ENCODE results near the gene ERP29. TPM values are rescaled to one million over a fixed set of nuclear protein-coding genes. Genes with fewer than 3 reads are reported as not detected.
"Not testable (repeated sequence)": the region's sequence is repeated elsewhere in the genome, so short reads cannot be mapped to it uniquely, and the experiment has no call there.

Gene ERP29
- total RNA-seq, 1 experiment from 2014 or later: 97.2 TPM

DNA sequence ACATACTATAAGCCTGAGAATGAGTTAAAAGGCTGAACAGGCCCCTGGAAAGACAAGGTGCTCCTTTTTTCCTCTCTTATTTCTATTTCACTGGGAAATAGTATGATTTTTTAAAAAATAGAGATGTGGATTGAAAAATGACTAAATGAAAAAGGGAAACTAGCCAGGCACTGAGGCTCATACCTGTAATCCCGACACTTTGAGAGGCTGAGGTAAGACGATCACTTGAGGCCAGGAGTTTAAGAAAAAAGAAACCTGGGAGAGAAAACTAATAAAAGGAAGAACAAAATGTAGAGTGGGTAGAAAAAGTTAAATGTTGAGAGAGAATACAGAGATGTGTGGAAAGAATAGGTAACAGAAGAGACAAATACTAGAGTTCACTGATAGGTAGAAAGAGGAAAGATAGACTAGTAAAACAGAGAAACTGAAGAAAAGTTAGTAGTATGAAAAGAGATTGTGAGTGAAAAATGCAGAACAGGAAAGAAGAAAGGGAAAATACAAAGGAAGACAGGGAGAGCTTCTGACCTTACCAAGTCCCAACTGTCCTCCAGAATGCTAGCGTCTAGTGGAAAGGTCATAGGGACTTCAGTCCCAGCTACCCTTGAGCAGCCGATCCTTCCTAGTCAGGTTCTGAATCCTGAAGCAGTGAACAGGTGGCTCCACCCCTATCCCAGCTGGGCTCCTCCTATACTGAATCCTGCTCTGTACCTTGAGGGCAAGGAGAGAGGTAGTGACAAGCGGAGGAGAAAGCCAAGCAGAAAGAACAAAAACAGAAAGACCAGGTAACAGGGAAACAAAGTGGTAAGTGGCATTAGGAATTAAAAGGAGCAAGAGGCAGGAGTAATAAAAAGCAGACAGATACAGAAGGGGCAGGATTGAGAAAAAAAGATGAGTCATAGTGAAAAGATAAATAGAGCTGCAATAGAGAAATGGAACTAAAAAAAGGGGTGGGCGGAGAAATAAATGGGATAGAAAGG, 7.5 kb upstream of the ERP29 start:
- TF ChIP-seq EZH2 (IDR thresholded peaks at IDR 0.05; ENCODE audit: low read length, unreplicated experiment) (no peak), EZH2phosphoT487 (IDR thresholded peaks at IDR 0.05; ENCODE audit: borderline replicate concordance, low read length) (no peak)
- TF ChIP-seq, protein P1, sequence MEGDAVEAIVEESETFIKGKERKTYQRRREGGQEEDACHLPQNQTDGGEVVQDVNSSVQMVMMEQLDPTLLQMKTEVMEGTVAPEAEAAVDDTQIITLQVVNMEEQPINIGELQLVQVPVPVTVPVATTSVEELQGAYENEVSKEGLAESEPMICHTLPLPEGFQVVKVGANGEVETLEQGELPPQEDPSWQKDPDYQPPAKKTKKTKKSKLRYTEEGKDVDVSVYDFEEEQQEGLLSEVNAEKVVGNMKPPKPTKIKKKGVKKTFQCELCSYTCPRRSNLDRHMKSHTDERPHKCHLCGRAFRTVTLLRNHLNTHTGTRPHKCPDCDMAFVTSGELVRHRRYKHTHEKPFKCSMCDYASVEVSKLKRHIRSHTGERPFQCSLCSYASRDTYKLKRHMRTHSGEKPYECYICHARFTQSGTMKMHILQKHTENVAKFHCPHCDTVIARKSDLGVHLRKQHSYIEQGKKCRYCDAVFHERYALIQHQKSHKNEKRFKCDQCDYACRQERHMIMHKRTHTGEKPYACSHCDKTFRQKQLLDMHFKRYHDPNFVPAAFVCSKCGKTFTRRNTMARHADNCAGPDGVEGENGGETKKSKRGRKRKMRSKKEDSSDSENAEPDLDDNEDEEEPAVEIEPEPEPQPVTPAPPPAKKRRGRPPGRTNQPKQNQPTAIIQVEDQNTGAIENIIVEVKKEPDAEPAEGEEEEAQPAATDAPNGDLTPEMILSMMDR (conservative IDR thresholded peaks at IDR 0.05; ENCODE audit: low read depth, low read length): no peak
- Histone ChIP-seq H4K20me1 (ENCODE audit: low read length) (no peaks in the 10 kb centered on the region), H3K27ac (ENCODE audit: low read length) (no peak overlapping the region), H3F3A (ENCODE audit: low read length, unreplicated experiment) (no peaks in the 10 kb centered on the region), H3K79me2 (ENCODE audit: low read length) (no peaks in the 10 kb centered on the region), H3K9me2 (replicated peaks; ENCODE audit: low read length) (no peaks in the 10 kb centered on the region), H3K27me3 (ENCODE audit: low read length) (no peaks in the 10 kb centered on the region), H3K4me3 (ENCODE audit: low read length) (peak overlapping the region; percentile 26; the same call in 1 of the 2 replicates), H3K36me3 (ENCODE audit: low read depth, low read length) (no peaks in the 10 kb centered on the region), H3K9me3 (ENCODE audit: low read length) (no peaks in the 10 kb centered on the region), H3K4me2 (ENCODE audit: low read length) (peak overlapping the region; percentile 66), H3K4me1 (ENCODE audit: insufficient read depth, low read length) (peaks cover 10% of the 10 kb centered on the region), H3K9ac (ENCODE audit: low read length) (no peak overlapping the region), H2AFZ (ENCODE audit: low read length) (peak overlapping the region; percentile 56)
- ChIA-PET CTCF (no interaction called here), POLR2A (ENCODE audit: unreplicated experiment) (interaction anchor here (0.6 kb wide), 1 partner anchor 18 kb away, joined by 4 read pairs; no protein-coding TSS in a partner anchor)
- intact Hi-C loops (cut with micrococcal nuclease): no loop called here
- peak; percentile 70 for ATAC-seq
- no TSS peak for BruUV-seq (replicated peaks)
- DNase-seq: peak; percentile 47

DNA sequence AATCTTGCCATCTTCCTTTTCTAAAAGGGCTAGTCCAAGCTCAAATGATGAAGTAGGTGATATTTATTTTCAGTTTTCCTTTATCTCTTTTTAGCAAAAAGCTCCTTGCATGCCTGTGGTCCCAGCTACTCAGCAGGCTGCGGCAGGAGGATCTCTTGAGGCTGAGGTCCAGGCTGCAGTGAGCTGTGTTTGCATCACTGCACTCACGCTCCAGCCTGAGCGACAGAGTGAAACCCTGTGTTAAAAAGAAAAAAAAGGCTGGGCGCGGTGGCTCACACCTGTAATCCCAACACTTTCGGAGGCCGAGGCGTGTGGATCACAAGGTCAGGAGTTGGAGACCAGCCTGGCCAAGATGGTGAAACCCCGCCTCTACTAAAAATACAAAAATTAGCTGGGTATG, 5.3 kb upstream of the ERP29 start:
- ATAC-seq (no peak), DNase-seq (no peak)
- Histone ChIP-seq H3K27ac (ENCODE audit: low read length) (no peak overlapping the region), H4K20me1 (ENCODE audit: low read length) (no peaks in the 10 kb centered on the region), H3K9ac (ENCODE audit: low read length) (no peak overlapping the region), H3F3A (ENCODE audit: low read length, unreplicated experiment) (no peaks in the 10 kb centered on the region), H3K4me1 (ENCODE audit: insufficient read depth, low read length) (peaks cover 25% of the 10 kb centered on the region), H3K9me2 (replicated peaks; ENCODE audit: low read length) (no peaks in the 10 kb centered on the region), H3K4me3 (ENCODE audit: low read length) (no peak overlapping the region), H3K27me3 (ENCODE audit: low read length) (no peaks in the 10 kb centered on the region), H3K79me2 (ENCODE audit: low read length) (peaks cover 18% of the 10 kb centered on the region), H3K36me3 (ENCODE audit: low read depth, low read length) (no peaks in the 10 kb centered on the region), H3K9me3 (ENCODE audit: low read length) (no peaks in the 10 kb centered on the region), H2AFZ (ENCODE audit: low read length) (no peak overlapping the region), H3K4me2 (ENCODE audit: low read length) (no peak overlapping the region)
- no TSS peak for BruUV-seq (replicated peaks)
- TF ChIP-seq EZH2phosphoT487 (IDR thresholded peaks at IDR 0.05; ENCODE audit: borderline replicate concordance, low read length) (no peak), EZH2 (IDR thresholded peaks at IDR 0.05; ENCODE audit: low read length, unreplicated experiment) (no peak)
- TF ChIP-seq, protein P1 (conservative IDR thresholded peaks at IDR 0.05; ENCODE audit: low read depth, low read length): no peak
- CTCF ChIA-PET: no interaction called here
- intact Hi-C loops (cut with micrococcal nuclease): loop anchor here (2.0 kb wide), 1 partner anchor 53 kb away; no protein-coding TSS in a partner anchor
- POLR2A ChIA-PET (ENCODE audit: unreplicated experiment): no interaction called here

DNA sequence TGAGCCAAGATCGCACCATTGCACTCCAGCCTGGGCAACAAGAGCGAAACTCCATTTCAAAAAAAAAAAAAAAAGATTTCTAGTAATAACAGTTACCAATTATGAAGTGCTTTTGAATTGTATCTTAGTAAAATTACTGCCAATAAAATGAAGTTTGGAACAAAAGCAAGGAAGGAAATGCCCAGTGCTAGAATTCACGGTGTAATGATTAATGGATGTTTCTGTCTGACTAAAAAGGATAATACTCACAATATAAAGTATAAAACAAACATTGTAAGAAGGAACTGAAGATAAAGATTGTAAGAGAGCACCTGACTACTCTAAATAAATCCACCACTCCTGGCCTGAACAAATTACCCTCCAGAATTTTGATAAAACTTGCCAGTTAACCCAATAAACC, 4.3 kb upstream of the ERP29 start:
- no peak overlapping the region for H3K9ac ChIP-seq (ENCODE audit: low read length)
- POLR2A ChIA-PET (ENCODE audit: unreplicated experiment): no interaction called here
- CTCF ChIA-PET: no interaction called here
- H3K4me1 ChIP-seq (ENCODE audit: insufficient read depth, low read length): peaks cover 25% of the 10 kb centered on the region
- no TSS peak for BruUV-seq (replicated peaks)
- intact Hi-C loops (cut with micrococcal nuclease): loop anchor here (2.0 kb wide), 1 partner anchor 54 kb away; no protein-coding TSS in a partner anchor
- H3K27me3 ChIP-seq (ENCODE audit: low read length): no peaks in the 10 kb centered on the region
- no peak overlapping the region for H3K4me2 ChIP-seq (ENCODE audit: low read length)
- ATAC-seq (peak; percentile 8), DNase-seq (no peak)
- no peaks in the 10 kb centered on the region for H3F3A ChIP-seq (ENCODE audit: low read length, unreplicated experiment)
- no peaks in the 10 kb centered on the region for H4K20me1 ChIP-seq (ENCODE audit: low read length)
- no peaks in the 10 kb centered on the region for H3K36me3 ChIP-seq (ENCODE audit: low read depth, low read length)
- no peaks in the 10 kb centered on the region for H3K9me2 ChIP-seq (replicated peaks; ENCODE audit: low read length)
- H3K4me3 ChIP-seq (ENCODE audit: low read length): no peak overlapping the region
- H2AFZ ChIP-seq (ENCODE audit: low read length): no peak overlapping the region
- no peak for TF ChIP-seq EZH2 (IDR thresholded peaks at IDR 0.05; ENCODE audit: low read length, unreplicated experiment)
- no peak for TF ChIP-seq EZH2phosphoT487 (IDR thresholded peaks at IDR 0.05; ENCODE audit: borderline replicate concordance, low read length)
- TF ChIP-seq, protein P1 (conservative IDR thresholded peaks at IDR 0.05; ENCODE audit: low read depth, low read length): no peak
- peaks cover 24% of the 10 kb centered on the region for H3K79me2 ChIP-seq (ENCODE audit: low read length)
- H3K27ac ChIP-seq (ENCODE audit: low read length): no peak overlapping the region
- no peaks in the 10 kb centered on the region for H3K9me3 ChIP-seq (ENCODE audit: low read length)

DNA sequence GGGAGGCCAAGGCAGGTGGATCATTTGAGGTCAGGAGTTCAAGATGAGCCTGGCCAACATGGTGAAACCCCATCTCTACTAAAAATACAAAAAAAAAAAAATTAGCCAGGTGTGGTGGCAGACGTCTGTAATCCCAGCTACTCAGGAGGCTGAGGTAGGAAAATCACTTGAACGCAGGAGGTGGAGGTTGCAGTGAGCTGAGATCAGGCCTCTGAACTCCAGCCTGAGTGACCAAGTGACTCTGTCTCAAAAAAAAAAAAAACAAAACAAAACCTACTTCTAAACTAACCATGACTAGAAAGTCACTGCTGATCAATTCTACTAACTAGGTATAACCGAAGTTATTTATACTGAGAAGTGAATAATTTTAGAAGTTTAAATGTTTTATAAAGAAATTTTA, 3.6 kb upstream of the ERP29 start:
- H3K9me2 ChIP-seq (replicated peaks; ENCODE audit: low read length); H3K9ac ChIP-seq (ENCODE audit: low read length); DNase-seq; H3K4me3 ChIP-seq (ENCODE audit: low read length); CTCF ChIA-PET; H2AFZ ChIP-seq (ENCODE audit: low read length); POLR2A ChIA-PET (ENCODE audit: unreplicated experiment); BruUV-seq (replicated peaks); H3K36me3 ChIP-seq (ENCODE audit: low read depth, low read length); H3K27me3 ChIP-seq (ENCODE audit: low read length); ATAC-seq; H3K4me2 ChIP-seq (ENCODE audit: low read length); H3K9me3 ChIP-seq (ENCODE audit: low read length); H3F3A ChIP-seq (ENCODE audit: low read length, unreplicated experiment); H4K20me1 ChIP-seq (ENCODE audit: low read length); H3K27ac ChIP-seq (ENCODE audit: low read length): not testable (repeated sequence)
- intact Hi-C loops (cut with micrococcal nuclease): loop anchor here (2.0 kb wide), 1 partner anchor 55 kb away; no protein-coding TSS in a partner anchor
- Histone ChIP-seq H3K4me1 (ENCODE audit: insufficient read depth, low read length) (peaks cover 30% of the 10 kb centered on the region), H3K79me2 (ENCODE audit: low read length) (peaks cover 30% of the 10 kb centered on the region)

All from PC-3 (cell line).